ENCODE data around the gene DNAJB7. TPM values are rescaled to one million over a fixed set of nuclear protein-coding genes. Genes with fewer than 3 reads are reported as not detected.

DNAJB7 gene
- total RNA-seq, 1 experiment from 2014 or later, result not detected

- BruUV-seq (replicated peaks), result TSS peak; percentile 47
- Histone ChIP-seq H3K27me3 (replicated peaks; ENCODE audit: insufficient read depth, low read depth, low read length, poor library complexity) (no peaks in the 10 kb centered on the region), H3K27ac (ENCODE audit: low read depth, low read length, poor library complexity, severe bottlenecking) (peak overlapping the region; percentile 87), H3K4me3 (ENCODE audit: low read depth, low read length, poor library complexity, severe bottlenecking) (peak overlapping the region; percentile 85), H3K36me3 (ENCODE audit: insufficient read depth, low read length, poor library complexity, severe bottlenecking) (peaks cover 7% of the 10 kb centered on the region), H3K4me1 (ENCODE audit: insufficient read depth, low read length, poor library complexity, severe bottlenecking) (peaks cover 15% of the 10 kb centered on the region), H3K9me3 (ENCODE audit: low read depth, low read length, poor library complexity, severe bottlenecking) (no peaks in the 10 kb centered on the region)
- POLR2A ChIA-PET (ENCODE audit: low non-redundant PET), result interaction anchor here (0.6 kb wide), 1 partner anchor 20 kb away, joined by 3 read pairs; no protein-coding TSS in a partner anchor
- DNase-seq (ENCODE audit: low spot score), result no peak
- intact Hi-C loops (cut with micrococcal nuclease; ENCODE audit: unreplicated experiment), result no loop called here
- no peak for TF ChIP-seq CTCF (conservative IDR thresholded peaks at IDR 0.05; ENCODE audit: low read depth, low read length)
- no peak for TF ChIP-seq EZH2 (IDR thresholded peaks at IDR 0.05; ENCODE audit: borderline replicate concordance, low read depth, low read length, poor library complexity, severe bottlenecking)
- CTCF ChIA-PET, result interaction anchor here (0.6 to 1.8 kb wide), 2 partner anchors 59 to 135 kb away, joined by 3 to 5 read pairs; no protein-coding TSS in a partner anchor
These were observed 43.6 kb downstream of the DNAJB7 start for GRCh38 chr22:40818192-40818746.

GRCh38 chr22:40817737-40818136, 44.2 kb downstream of the DNAJB7 start:
- peak overlapping the region; percentile 85 for H3K4me3 ChIP-seq (ENCODE audit: low read depth, low read length, poor library complexity, severe bottlenecking)
- intact Hi-C loops (cut with micrococcal nuclease; ENCODE audit: unreplicated experiment), result no loop called here
- peaks cover 1% of the 10 kb centered on the region for H3K36me3 ChIP-seq (ENCODE audit: insufficient read depth, low read length, poor library complexity, severe bottlenecking)

GRCh38 chr22:40813912-40814315, 48.0 kb downstream of the DNAJB7 start:
- Histone ChIP-seq H3K36me3 (ENCODE audit: insufficient read depth, low read length, poor library complexity, severe bottlenecking) (no peaks in the 10 kb centered on the region), H3K9me3 (ENCODE audit: low read depth, low read length, poor library complexity, severe bottlenecking) (no peaks in the 10 kb centered on the region), H3K4me1 (ENCODE audit: insufficient read depth, low read length, poor library complexity, severe bottlenecking) (peaks cover 15% of the 10 kb centered on the region), H3K27me3 (replicated peaks; ENCODE audit: insufficient read depth, low read depth, low read length, poor library complexity) (no peaks in the 10 kb centered on the region), H3K4me3 (ENCODE audit: low read depth, low read length, poor library complexity, severe bottlenecking) (no peak overlapping the region), H3K27ac (ENCODE audit: low read depth, low read length, poor library complexity, severe bottlenecking) (no peak overlapping the region)
- ChIA-PET POLR2A (ENCODE audit: low non-redundant PET) (no interaction called here), CTCF (no interaction called here)
- no peak for DNase-seq (ENCODE audit: low spot score)
- intact Hi-C loops (cut with micrococcal nuclease; ENCODE audit: unreplicated experiment), result no loop called here
- no TSS peak for BruUV-seq (replicated peaks)
- no peak for TF ChIP-seq CTCF (conservative IDR thresholded peaks at IDR 0.05; ENCODE audit: low read depth, low read length)
- no peak for TF ChIP-seq EZH2 (IDR thresholded peaks at IDR 0.05; ENCODE audit: borderline replicate concordance, low read depth, low read length, poor library complexity, severe bottlenecking)

More at GRCh38 chr22:40817737-40818136, 44.2 kb downstream of the DNAJB7 start:
- no peak for DNase-seq (ENCODE audit: low spot score)
- TF ChIP-seq EZH2 (IDR thresholded peaks at IDR 0.05; ENCODE audit: borderline replicate concordance, low read depth, low read length, poor library complexity, severe bottlenecking), result no peak
- TF ChIP-seq CTCF (conservative IDR thresholded peaks at IDR 0.05; ENCODE audit: low read depth, low read length), result no peak
- H3K27ac ChIP-seq (ENCODE audit: low read depth, low read length, poor library complexity, severe bottlenecking), result no peak overlapping the region
- peaks cover 15% of the 10 kb centered on the region for H3K4me1 ChIP-seq (ENCODE audit: insufficient read depth, low read length, poor library complexity, severe bottlenecking)
- BruUV-seq (replicated peaks), result no TSS peak
- no peaks in the 10 kb centered on the region for H3K27me3 ChIP-seq (replicated peaks; ENCODE audit: insufficient read depth, low read depth, low read length, poor library complexity)
- ChIA-PET CTCF (no interaction called here), POLR2A (ENCODE audit: low non-redundant PET) (interaction anchor here (0.6 kb wide), 1 partner anchor 20 kb away, joined by 3 read pairs; no protein-coding TSS in a partner anchor)
- H3K9me3 ChIP-seq (ENCODE audit: low read depth, low read length, poor library complexity, severe bottlenecking), result no peaks in the 10 kb centered on the region

Small RNAs within 50 kb of the gene (microRNA-seq; reads per million reads assigned to microRNA genes)
- gene MIR4766, result 13.8 reads per million, percentile 36 among the genes with 10 or more reads in this experiment

Other genes starting within 250 kb of the DNAJB7 start
- gene MRTFA, start 225.4 kb downstream of the DNAJB7 start, total RNA-seq (2021), result 35.8 and 41.2 TPM in 2 replicates
- gene MCHR1, start 182.6 kb downstream of the DNAJB7 start, total RNA-seq (2021), result not detected in 2 replicates
- 42.7 and 51.6 TPM in 2 replicates for gene SLC25A17, start 42.8 kb downstream of the DNAJB7 start, total RNA-seq (2021)
- gene ST13, start 5.5 kb downstream of the DNAJB7 start, total RNA-seq (2021), result 337 and 365 TPM in 2 replicates
- 30.3 and 31.3 TPM in 2 replicates for gene XPNPEP3, start 5.0 kb downstream of the DNAJB7 start, total RNA-seq (2021)
- 82.3 and 83.9 TPM in 2 replicates for gene RBX1, start 89.3 kb upstream of the DNAJB7 start, total RNA-seq (2021)
- gene EP300, start 230.5 kb upstream of the DNAJB7 start, total RNA-seq (2021), result 77.2 and 85.6 TPM in 2 replicates